Sigmoid colon (tissue), 7 donors: ENCODE measurements around the gene TRERF1. TPM values are rescaled to one million over a fixed set of nuclear protein-coding genes. Genes with fewer than 3 reads are reported as not detected.
A peak's percentile ranks its signal among the peaks of the same experiment; 100 is the strongest.

Experiments used
- DNase-seq: peaks from one replicate; pipeline ENCODE4 v3.0.0-alpha.2; 2019
- H3K27ac ChIP-seq, 4 donors: fragments of 200-600 bp; sonication (generic); one replicate each; pipeline ENCODE4 v1.5.1; 2016 to 2019; ENCODE audit warnings: mild to moderate bottlenecking in 1 of 4
- H3K27me3 ChIP-seq, 3 donors: fragments of 200-600 bp; sonication (generic); one replicate each; pipeline ENCODE4 v1.5.1; 2019; ENCODE audit warnings: mild to moderate bottlenecking in 1 of 3
- H3K36me3 ChIP-seq, 4 donors: fragments of 200-600 bp; sonication (generic); one replicate each; pipeline ENCODE4 v1.5.1; 2016 to 2019
- H3K4me1 ChIP-seq, 4 donors: fragments of 200-600 bp; sonication (generic); one replicate each; pipeline ENCODE4 v1.5.1; 2017 to 2019
- H3K4me3 ChIP-seq, 4 donors: fragments of 200-600 bp; sonication (generic); one replicate each; pipeline ENCODE4 v1.5.1; 2017 to 2019; ENCODE audit warnings: mild to moderate bottlenecking in 2 of 4, moderate library complexity in 1 of 4
- H3K9me3 ChIP-seq, 4 donors: fragments of 200-600 bp in 3 of 4; sonication (generic) in 3 of 4; one replicate each; pipeline versions ENCODE4 v1.5.1 to v1.6.1; 2013 to 2019
- CTCF ChIP-seq, 4 experiments: fragments of 450-650 bp in 3 of 4; fragments of 200-600 bp in 1 of 4; IDR thresholded peaks; one replicate each; pipeline ENCODE4 v1.5.1; 2016 to 2019; ENCODE audit warnings: antibody characterized with exemption in 4 of 4, mild to moderate bottlenecking in 3 of 4, moderate library complexity in 2 of 4
- EP300 ChIP-seq, 4 donors: sonication (generic); formaldehyde crosslinking; IDR thresholded peaks; one replicate each; pipeline ENCODE4 v1.6.1; 2017; ENCODE audit warnings: antibody characterized with exemption in 4 of 4
- POLR2A ChIP-seq, 2 donors: fragments of 450-650 bp; IDR thresholded peaks; one replicate each; pipeline ENCODE4 v1.6.1; 2016; ENCODE audit warnings: antibody characterized with exemption in 2 of 2, mild to moderate bottlenecking in 2 of 2, moderate library complexity in 2 of 2
- POLR2AphosphoS5 ChIP-seq, 4 donors: sonication (generic); formaldehyde crosslinking; IDR thresholded peaks; one replicate each; pipeline ENCODE4 v1.6.1; 2017; ENCODE audit warnings: antibody characterized with exemption in 4 of 4
- WGBS, 2 donors: extraction: QIAGEN DNeasy Blood & Tissue Kit; methylation state at CpG; one replicate each; pipeline ENCODE4 v1.1.7; 2013; 5-methylcytosine and 5-hydroxymethylcytosine counted together
- intact Hi-C: fragments of 100-400 bp; cut with DNase I; formaldehyde crosslinking; loops from one replicate; pipeline ENCODE4 v1.15.1; 2023
- polyA plus RNA-seq, 3 donors: library from polyadenylated mRNA; stranded (reverse); fragments of 200-250 nt; gene quantifications; one replicate each; pipeline ENCODE4 v1.2.3, GENCODE V29; 2013
- total RNA-seq, 4 donors: library from RNA; depleted of rRNA; stranded (reverse); fragments of >200 nt; gene quantifications; one replicate each; pipeline ENCODE4 v1.1.0, GENCODE V29; 2016
- donor health status: healthy with polysubstance abuse.
- donor health status: Bipolar disorder and iron deficiency.
- donor health status: healthy.

TRERF1 gene
- total and polyA plus RNA-seq, 7 donors = 0.46 to 10.5 (median 4.6) TPM

GRCh38 chr6:42201382-42201781 is 250.3 kb downstream of the TRERF1 start:
- DNase-seq = no peak
- intact Hi-C loops = no loop called here
- H3K36me3 ChIP-seq = peaks cover 0 to 37% (median 1%) of the 10 kb centered on the region in 4 donors
- H3K9me3 ChIP-seq = no peaks in the 10 kb centered on the region
- no peaks in the 10 kb centered on the region for H3K27me3 ChIP-seq
- no peak for TF ChIP-seq EP300 (IDR thresholded peaks at IDR 0.05)
- no peak for TF ChIP-seq POLR2A (IDR thresholded peaks at IDR 0.05)
- TF ChIP-seq CTCF (IDR thresholded peaks at IDR 0.05) = no peak
- no peak for TF ChIP-seq POLR2AphosphoS5 (IDR thresholded peaks at IDR 0.05)
- peak overlapping the region in 2 of 4 donors; percentile 1 to 80 for H3K27ac ChIP-seq
- 48 to 74% methylated on average over 3 of the region's 3 CpGs for WGBS, 2 donors
- no peak overlapping the region for H3K4me3 ChIP-seq
- H3K4me1 ChIP-seq = peaks cover 0 to 35% (median 24%) of the 10 kb centered on the region in 4 donors

GRCh38 chr6:42200035-42200434 is 251.7 kb downstream of the TRERF1 start:
- Histone ChIP-seq H3K27me3 (no peaks in the 10 kb centered on the region), H3K36me3 (peaks cover 0 to 24% (median 0%) of the 10 kb centered on the region in 4 donors), H3K27ac (peak overlapping the region; percentile 46 to 80 (median 53)), H3K4me1 (peaks cover 0 to 35% (median 24%) of the 10 kb centered on the region in 4 donors), H3K9me3 (no peaks in the 10 kb centered on the region), H3K4me3 (no peak overlapping the region)
- 71 to 82% methylated on average over 1 of the region's 1 CpG for WGBS, 2 donors
- intact Hi-C loops = no loop called here
- DNase-seq = no peak
- TF ChIP-seq EP300 (IDR thresholded peaks at IDR 0.05) (peak in 1 of 4 donors; percentile 22), POLR2A (IDR thresholded peaks at IDR 0.05) (no peak), CTCF (IDR thresholded peaks at IDR 0.05) (no peak), POLR2AphosphoS5 (IDR thresholded peaks at IDR 0.05) (peak in 2 of 4 donors; percentile 44 to 56)

- peaks cover 0 to 35% (median 24%) of the 10 kb centered on the region in 4 donors for H3K4me1 ChIP-seq
- H3K36me3 ChIP-seq = peaks cover 0 to 17% (median 0%) of the 10 kb centered on the region in 4 donors
- no peak for DNase-seq
- intact Hi-C loops = no loop called here
- H3K27ac ChIP-seq = peak overlapping the region in 3 of 4 donors; percentile 46 to 80 (median 60)
- no peaks in the 10 kb centered on the region for H3K27me3 ChIP-seq
- WGBS, 2 donors = 92 to 94% methylated on average over 5 of the region's 5 CpGs
- TF ChIP-seq POLR2A (IDR thresholded peaks at IDR 0.05) = no peak
- TF ChIP-seq EP300 (IDR thresholded peaks at IDR 0.05) = no peak
- no peak for TF ChIP-seq CTCF (IDR thresholded peaks at IDR 0.05)
- no peak for TF ChIP-seq POLR2AphosphoS5 (IDR thresholded peaks at IDR 0.05)
- no peaks in the 10 kb centered on the region for H3K9me3 ChIP-seq
- H3K4me3 ChIP-seq = no peak overlapping the region
Measured at GRCh38 chr6:42199106-42199981, 252.4 kb downstream of the TRERF1 start.

GRCh38 chr6:42197555-42198362 is 254.0 kb downstream of the TRERF1 start:
- no peaks in the 10 kb centered on the region for H3K9me3 ChIP-seq
- H3K27me3 ChIP-seq = no peaks in the 10 kb centered on the region
- intact Hi-C loops = no loop called here
- TF ChIP-seq POLR2AphosphoS5 (IDR thresholded peaks at IDR 0.05) (no peak), EP300 (IDR thresholded peaks at IDR 0.05) (no peak), POLR2A (IDR thresholded peaks at IDR 0.05) (no peak), CTCF (IDR thresholded peaks at IDR 0.05) (no peak)
- peaks cover 0 to 1% (median 0%) of the 10 kb centered on the region in 4 donors for H3K36me3 ChIP-seq
- H3K4me1 ChIP-seq = peaks cover 0 to 35% (median 24%) of the 10 kb centered on the region in 4 donors
- 85% methylated on average over 13 of the region's 13 CpGs for WGBS, 2 donors
- DNase-seq = no peak
- no peak overlapping the region for H3K4me3 ChIP-seq
- peak overlapping the region in 1 of 4 donors; percentile 54 for H3K27ac ChIP-seq
